IPS-NIHi7 (cell line): ENCODE results near the gene LGR5.
"Not testable (repeated sequence)": the region's sequence is repeated elsewhere in the genome, so short reads cannot be mapped to it uniquely, and the experiment has no call there.

Experiments used
- DNase-seq: peaks from one replicate; pipeline ENCODE4 v3.0.0; 2012; ENCODE audit warnings: mixed read lengths; ENCODE audit errors: extremely low spot score

LGR5 gene

GRCh38 chr12:71472441-71472911 lies 32.9 kb downstream of the LGR5 start:
- no peak for DNase-seq

GRCh38 chr12:71474791-71475190 lies 35.2 kb downstream of the LGR5 start:
- DNase-seq, result no peak

- DNase-seq, result no peak
Observed at GRCh38 chr12:71475280-71475679, 35.7 kb downstream of the LGR5 start.

GRCh38 chr12:71476513-71476912 lies 36.9 kb downstream of the LGR5 start:
- no peak for DNase-seq

- DNase-seq, result no peak
Observed at GRCh38 chr12:71477609-71478008, 38.0 kb downstream of the LGR5 start.

- DNase-seq, result no peak
Observed at GRCh38 chr12:71478270-71478669, 38.7 kb downstream of the LGR5 start.

GRCh38 chr12:71484272-71484905 lies 44.8 kb downstream of the LGR5 start:
- DNase-seq, result no peak

- DNase-seq, result not testable (repeated sequence)
Observed at GRCh38 chr12:71490844-71491243, 51.2 kb downstream of the LGR5 start.

- DNase-seq, result no peak
Observed at GRCh38 chr12:71492604-71493003, 53.0 kb downstream of the LGR5 start.

- no peak for DNase-seq
Observed at GRCh38 chr12:71499834-71500233, 60.2 kb downstream of the LGR5 start.

- no peak for DNase-seq
Observed at GRCh38 chr12:71503579-71504391, 64.2 kb downstream of the LGR5 start.

- DNase-seq, result no peak
Observed at GRCh38 chr12:71504476-71504875, 64.9 kb downstream of the LGR5 start.

- DNase-seq, result no peak
Observed at GRCh38 chr12:71509705-71510104, 70.1 kb downstream of the LGR5 start.

- DNase-seq, result peak; percentile 28
Observed at GRCh38 chr12:71517145-71517846, 77.7 kb downstream of the LGR5 start.

GRCh38 chr12:71521125-71521524 lies 81.5 kb downstream of the LGR5 start:
- peak; percentile 16 for DNase-seq

GRCh38 chr12:71524626-71525025 lies 85.0 kb downstream of the LGR5 start:
- DNase-seq, result no peak

- DNase-seq, result no peak
Observed at GRCh38 chr12:71533703-71534102, 94.1 kb downstream of the LGR5 start.

- no peak for DNase-seq
Observed at GRCh38 chr12:71536279-71536938, 96.8 kb downstream of the LGR5 start.

- no peak for DNase-seq
Observed at GRCh38 chr12:71536939-71537622, 97.5 kb downstream of the LGR5 start.

- no peak for DNase-seq
Observed at GRCh38 chr12:71538807-71539206, 99.2 kb downstream of the LGR5 start.

GRCh38 chr12:71541583-71541982 lies 102.0 kb downstream of the LGR5 start:
- DNase-seq, result no peak
